ENCODE measurements around the gene WDFY2.

Gene WDFY2

GRCh38 chr13:51807041-51807440, 222.8 kb downstream of the WDFY2 start:
- POLR2A ChIA-PET: no interaction called here
- TF ChIP-seq BHLHE40 (IDR thresholded peaks at IDR 0.05; ENCODE audit: borderline replicate concordance) (no peak), NFRKB (IDR thresholded peaks at IDR 0.05) (no peak), PKNOX1 (IDR thresholded peaks at IDR 0.05) (no peak), ARNT (IDR thresholded peaks at IDR 0.05) (no peak), HDGF (IDR thresholded peaks at IDR 0.05; ENCODE audit: borderline replicate concordance) (no peak), CTBP1 (IDR thresholded peaks at IDR 0.05; ENCODE audit: borderline replicate concordance) (no peak), FOXA1 (IDR thresholded peaks at IDR 0.05) (no peak), SUZ12 (IDR thresholded peaks at IDR 0.05) (no peak), L3MBTL2 (conservative IDR thresholded peaks at IDR 0.05) (no peak), ELF4 (IDR thresholded peaks at IDR 0.05) (no peak), FOXM1 (IDR thresholded peaks at IDR 0.05; ENCODE audit: borderline replicate concordance) (no peak), FOXK2 (IDR thresholded peaks at IDR 0.05) (no peak), SP1 (IDR thresholded peaks at IDR 0.05) (no peak), TARDBP (IDR thresholded peaks at IDR 0.05) (no peak), ZNF384 (IDR thresholded peaks at IDR 0.05) (no peak), LEF1 (IDR thresholded peaks at IDR 0.05; ENCODE audit: borderline replicate concordance) (no peak)
- CTCF ChIA-PET: interaction anchor here (0.8 kb wide), 1 partner anchor 9 kb away, joined by 4 read pairs; no protein-coding TSS in a partner anchor
- DNase-seq (ENCODE audit: extremely low spot score): no peak

DNA sequence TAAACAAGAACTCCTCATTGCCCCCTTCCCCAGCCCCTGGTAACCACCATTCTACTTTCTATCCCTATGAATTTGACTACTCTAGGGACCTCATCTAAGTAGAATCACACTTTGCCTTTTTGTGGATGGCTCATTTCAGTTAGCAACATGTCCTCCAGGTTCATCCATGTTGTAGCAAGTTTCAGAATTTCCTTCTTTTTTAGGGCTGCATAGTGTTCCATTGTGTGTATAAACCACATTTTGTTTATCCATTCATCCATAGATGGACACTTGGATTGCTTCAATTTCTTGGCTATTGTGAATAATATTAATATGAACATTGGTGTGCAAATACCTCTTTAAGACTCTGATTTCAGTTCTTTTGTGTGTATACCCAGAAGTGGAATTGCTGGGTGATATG, 224.5 kb downstream of the WDFY2 start:
- ChIA-PET POLR2A (no interaction called here), CTCF (no interaction called here)
- TF ChIP-seq SUZ12 (IDR thresholded peaks at IDR 0.05) (no peak), FOXA1 (IDR thresholded peaks at IDR 0.05) (no peak), TARDBP (IDR thresholded peaks at IDR 0.05) (no peak), PKNOX1 (IDR thresholded peaks at IDR 0.05) (no peak), L3MBTL2 (conservative IDR thresholded peaks at IDR 0.05) (no peak), ARNT (IDR thresholded peaks at IDR 0.05) (no peak), ZNF384 (IDR thresholded peaks at IDR 0.05) (no peak), BHLHE40 (IDR thresholded peaks at IDR 0.05; ENCODE audit: borderline replicate concordance) (no peak), CTBP1 (IDR thresholded peaks at IDR 0.05; ENCODE audit: borderline replicate concordance) (no peak), FOXK2 (IDR thresholded peaks at IDR 0.05) (no peak), NFRKB (IDR thresholded peaks at IDR 0.05) (no peak), HDGF (IDR thresholded peaks at IDR 0.05; ENCODE audit: borderline replicate concordance) (no peak), SP1 (IDR thresholded peaks at IDR 0.05) (no peak), LEF1 (IDR thresholded peaks at IDR 0.05; ENCODE audit: borderline replicate concordance) (no peak)
- DNase-seq (ENCODE audit: extremely low spot score): no peak

GRCh38 chr13:51811046-51811445, 226.8 kb downstream of the WDFY2 start:
- CTCF ChIA-PET: interaction anchor here (0.6 kb wide), 1 partner anchor 129 kb away, joined by 4 read pairs; no protein-coding TSS in a partner anchor
- TF ChIP-seq LEF1 (IDR thresholded peaks at IDR 0.05; ENCODE audit: borderline replicate concordance): no peak
- no peak for TF ChIP-seq FOXM1 (IDR thresholded peaks at IDR 0.05; ENCODE audit: borderline replicate concordance)
- no peak for TF ChIP-seq HDGF (IDR thresholded peaks at IDR 0.05; ENCODE audit: borderline replicate concordance)
- TF ChIP-seq ARNT (IDR thresholded peaks at IDR 0.05): no peak
- TF ChIP-seq NFRKB (IDR thresholded peaks at IDR 0.05): no peak
- no peak for TF ChIP-seq L3MBTL2 (conservative IDR thresholded peaks at IDR 0.05)
- no peak for TF ChIP-seq SUZ12 (IDR thresholded peaks at IDR 0.05)
- TF ChIP-seq FOXA1 (IDR thresholded peaks at IDR 0.05): no peak
- TF ChIP-seq ZNF384 (IDR thresholded peaks at IDR 0.05): no peak
- no peak for TF ChIP-seq BHLHE40 (IDR thresholded peaks at IDR 0.05; ENCODE audit: borderline replicate concordance)
- no peak for TF ChIP-seq ELF4 (IDR thresholded peaks at IDR 0.05)
- no peak for TF ChIP-seq TARDBP (IDR thresholded peaks at IDR 0.05)
- TF ChIP-seq CTBP1 (IDR thresholded peaks at IDR 0.05; ENCODE audit: borderline replicate concordance): no peak
- TF ChIP-seq SP1 (IDR thresholded peaks at IDR 0.05): no peak
- TF ChIP-seq FOXK2 (IDR thresholded peaks at IDR 0.05): no peak
- TF ChIP-seq PKNOX1 (IDR thresholded peaks at IDR 0.05): no peak
- no peak for DNase-seq (ENCODE audit: extremely low spot score)
- POLR2A ChIA-PET: interaction anchor here (0.7 kb wide), 1 partner anchor 14 kb away, joined by 3 read pairs; no protein-coding TSS in a partner anchor

DNA sequence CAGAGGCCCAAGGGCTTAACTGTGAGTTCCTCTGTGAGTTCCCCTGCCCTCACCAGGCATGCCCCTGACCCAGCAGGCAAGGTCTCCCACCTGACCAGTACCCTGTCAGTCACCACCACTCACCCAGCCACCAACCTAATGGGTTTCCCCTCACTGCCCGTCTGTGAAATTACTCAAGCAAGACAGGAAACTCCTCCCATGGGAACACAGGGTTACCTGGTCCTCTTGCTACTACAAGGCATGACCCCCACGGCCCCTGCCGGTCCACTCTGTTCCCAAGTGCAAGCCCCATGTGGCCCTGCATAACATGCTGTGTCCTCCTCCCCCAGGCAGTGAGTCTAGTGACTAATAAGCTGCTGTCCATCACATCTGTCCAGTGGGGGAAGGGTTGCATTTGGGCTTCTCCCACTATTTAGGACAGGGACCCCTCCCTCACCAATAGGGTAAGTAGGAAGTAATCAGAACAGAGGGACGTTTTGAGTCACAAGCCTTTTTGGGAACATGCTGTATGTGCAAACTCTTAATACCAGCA, 227.7 kb downstream of the WDFY2 start:
- CTCF ChIA-PET: no interaction called here
- no peak for TF ChIP-seq HDGF (IDR thresholded peaks at IDR 0.05; ENCODE audit: borderline replicate concordance)
- TF ChIP-seq BHLHE40 (IDR thresholded peaks at IDR 0.05; ENCODE audit: borderline replicate concordance): no peak
- no peak for TF ChIP-seq FOXM1 (IDR thresholded peaks at IDR 0.05; ENCODE audit: borderline replicate concordance)
- no peak for TF ChIP-seq SP1 (IDR thresholded peaks at IDR 0.05)
- no peak for TF ChIP-seq ZNF384 (IDR thresholded peaks at IDR 0.05)
- TF ChIP-seq L3MBTL2 (conservative IDR thresholded peaks at IDR 0.05): no peak
- no peak for TF ChIP-seq FOXK2 (IDR thresholded peaks at IDR 0.05)
- no peak for TF ChIP-seq ELF4 (IDR thresholded peaks at IDR 0.05)
- DNase-seq (ENCODE audit: extremely low spot score): no peak
- POLR2A ChIA-PET: no interaction called here

DNA sequence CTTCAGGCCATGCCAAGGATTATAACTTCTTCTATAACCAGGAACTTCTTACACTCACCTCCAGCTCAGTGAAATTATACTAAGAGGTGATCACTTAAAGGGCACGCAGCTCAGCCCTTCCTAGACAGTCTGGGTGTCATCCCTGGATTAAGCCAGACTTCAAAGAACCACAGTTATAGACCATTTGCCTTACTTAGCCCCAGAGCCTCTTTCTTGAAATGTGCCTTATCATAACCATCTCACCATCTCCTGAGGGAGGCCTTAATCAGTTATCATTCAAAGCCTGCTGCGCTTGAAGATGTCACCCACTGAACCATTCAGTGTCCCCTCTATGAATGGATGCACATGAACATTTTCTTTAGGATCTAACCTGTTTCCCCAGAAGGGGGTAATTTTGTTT, 229.8 kb downstream of the WDFY2 start:
- no peak for DNase-seq (ENCODE audit: extremely low spot score)
- ChIA-PET POLR2A (no interaction called here), CTCF (interaction anchor here (1.3 to 1.6 kb wide), 3 partner anchors 9 to 36 kb away, joined by 4 to 9 read pairs (median 4); no protein-coding TSS in a partner anchor)
- TF ChIP-seq FOXK2 (IDR thresholded peaks at IDR 0.05) (no peak), FOXA1 (IDR thresholded peaks at IDR 0.05) (no peak), TARDBP (IDR thresholded peaks at IDR 0.05) (no peak), ARNT (IDR thresholded peaks at IDR 0.05) (no peak)
